GM23338 (cell line): ENCODE data around the gene CRYBG2.

Experiments used
- CREB1 ChIP-seq: fragments of 250-450 bp; sonication (Bioruptor Pico); IDR thresholded peaks from 2 replicates; pipeline ENCODE4 v1.5.0; 2020; ENCODE audit warnings: low read depth, mild to moderate bottlenecking, moderate library complexity
- ETS1 ChIP-seq: IDR thresholded peaks from 2 replicates; pipeline ENCODE4 v1.6.1; 2016; ENCODE audit warnings: antibody characterized with exemption
- EZH2 ChIP-seq: fragments of 200-600 bp; sonication (generic); IDR thresholded peaks from one replicate; pipeline ENCODE4 v1.8.0; 2017; ENCODE audit warnings: antibody characterized with exemption, mild to moderate bottlenecking, low read depth; ENCODE audit not compliant: unreplicated experiment
- EZH2phosphoT487 ChIP-seq: fragments of 200-600 bp; sonication (generic); IDR thresholded peaks from one replicate; pipeline ENCODE4 v1.8.1; 2018; ENCODE audit warnings: antibody characterized with exemption; ENCODE audit not compliant: unreplicated experiment
- JUNB ChIP-seq: IDR thresholded peaks from one replicate; pipeline ENCODE4 v1.6.1; 2016; ENCODE audit warnings: antibody characterized with exemption; ENCODE audit not compliant: unreplicated experiment
- NANOG ChIP-seq: IDR thresholded peaks from 2 replicates; pipeline ENCODE4 v1.6.1; 2016; ENCODE audit warnings: antibody characterized with exemption, borderline replicate concordance
- POLR2AphosphoS5 ChIP-seq: IDR thresholded peaks from 2 replicates; pipeline ENCODE4 v1.6.1; 2016; ENCODE audit warnings: antibody characterized with exemption, low read depth
- STAT1 ChIP-seq: IDR thresholded peaks from one replicate; pipeline ENCODE4 v1.6.1; 2016; ENCODE audit warnings: antibody characterized with exemption; ENCODE audit not compliant: unreplicated experiment
- ZNF114 ChIP-seq: fragments of 250-450 bp; sonication (Bioruptor Pico); IDR thresholded peaks from 2 replicates; pipeline ENCODE4 v1.5.0; 2020; ENCODE audit warnings: mild to moderate bottlenecking, moderate library complexity
- ZNF331 ChIP-seq: fragments of 250-450 bp; sonication (Bioruptor Pico); IDR thresholded peaks from 2 replicates; pipeline ENCODE4 v1.5.0; 2020; ENCODE audit warnings: low read depth, mild to moderate bottlenecking, moderate library complexity
- TF ChIP-seq, protein P1 (sequence below), 2 experiments: fragments of 200-600 bp in 1 of 2; sonication (generic) in 1 of 2; conservative IDR thresholded peaks; 2 replicates each; pipeline versions ENCODE4 v1.5.1 to v1.6.1; 2016 to 2017; ENCODE audit warnings: antibody characterized with exemption in 2 of 2, low read depth in 2 of 2, mild to moderate bottlenecking in 2 of 2, moderate library complexity in 1 of 2
- TF ChIP-seq, protein P2 (sequence below): IDR thresholded peaks from one replicate; pipeline ENCODE4 v1.6.1; 2018; ENCODE audit warnings: antibody characterized with exemption; ENCODE audit not compliant: unreplicated experiment

DNA sequence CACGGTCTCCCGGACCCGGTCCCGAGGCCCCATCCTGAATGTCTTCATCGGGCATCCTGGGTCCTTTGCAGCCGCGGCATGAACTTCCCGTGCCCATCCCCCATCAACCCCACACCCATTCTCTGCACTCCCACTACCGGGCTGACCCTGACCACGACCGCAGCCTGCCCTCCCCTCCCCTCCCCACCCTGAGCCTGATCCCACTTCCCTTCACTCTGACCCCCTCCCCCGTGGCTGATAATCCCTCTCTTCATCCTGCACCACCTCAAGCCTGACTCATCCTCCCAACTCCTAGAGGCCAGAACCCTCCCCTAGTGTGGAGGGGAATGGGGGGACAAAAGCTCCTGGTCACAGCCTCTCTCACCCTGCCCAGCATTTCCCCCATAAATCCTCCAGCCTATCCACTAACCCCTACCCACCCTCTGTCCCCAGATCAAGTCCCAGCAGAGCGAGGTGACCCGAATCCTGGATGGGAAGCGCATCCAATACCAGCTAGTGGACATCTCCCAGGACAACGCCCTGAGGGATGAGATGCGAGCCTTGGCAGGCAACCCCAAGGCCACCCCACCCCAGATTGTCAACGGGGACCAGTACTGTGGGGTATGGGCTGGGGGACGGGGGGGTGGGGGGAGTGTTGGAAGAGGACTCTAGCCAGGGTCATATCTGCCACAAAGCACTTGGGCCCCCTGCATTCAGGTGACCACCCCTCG is 73.4 kb downstream of the CRYBG2 start:
- TF ChIP-seq CREB1 (CRISPR knock-in tag) (no peak), POLR2AphosphoS5 (no peak), JUNB (no peak), ETS1 (no peak), EZH2phosphoT487 (no peak), EZH2 (no peak), ZNF331 (no peak), NANOG (no peak), STAT1 (no peak), ZNF114 (CRISPR knock-in tag) (no peak)
- TF ChIP-seq, protein P1, sequence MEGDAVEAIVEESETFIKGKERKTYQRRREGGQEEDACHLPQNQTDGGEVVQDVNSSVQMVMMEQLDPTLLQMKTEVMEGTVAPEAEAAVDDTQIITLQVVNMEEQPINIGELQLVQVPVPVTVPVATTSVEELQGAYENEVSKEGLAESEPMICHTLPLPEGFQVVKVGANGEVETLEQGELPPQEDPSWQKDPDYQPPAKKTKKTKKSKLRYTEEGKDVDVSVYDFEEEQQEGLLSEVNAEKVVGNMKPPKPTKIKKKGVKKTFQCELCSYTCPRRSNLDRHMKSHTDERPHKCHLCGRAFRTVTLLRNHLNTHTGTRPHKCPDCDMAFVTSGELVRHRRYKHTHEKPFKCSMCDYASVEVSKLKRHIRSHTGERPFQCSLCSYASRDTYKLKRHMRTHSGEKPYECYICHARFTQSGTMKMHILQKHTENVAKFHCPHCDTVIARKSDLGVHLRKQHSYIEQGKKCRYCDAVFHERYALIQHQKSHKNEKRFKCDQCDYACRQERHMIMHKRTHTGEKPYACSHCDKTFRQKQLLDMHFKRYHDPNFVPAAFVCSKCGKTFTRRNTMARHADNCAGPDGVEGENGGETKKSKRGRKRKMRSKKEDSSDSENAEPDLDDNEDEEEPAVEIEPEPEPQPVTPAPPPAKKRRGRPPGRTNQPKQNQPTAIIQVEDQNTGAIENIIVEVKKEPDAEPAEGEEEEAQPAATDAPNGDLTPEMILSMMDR (conservative IDR thresholded peaks at IDR 0.05; ENCODE audit: low read depth in 2 of 2), result no peak
- TF ChIP-seq, protein P2, sequence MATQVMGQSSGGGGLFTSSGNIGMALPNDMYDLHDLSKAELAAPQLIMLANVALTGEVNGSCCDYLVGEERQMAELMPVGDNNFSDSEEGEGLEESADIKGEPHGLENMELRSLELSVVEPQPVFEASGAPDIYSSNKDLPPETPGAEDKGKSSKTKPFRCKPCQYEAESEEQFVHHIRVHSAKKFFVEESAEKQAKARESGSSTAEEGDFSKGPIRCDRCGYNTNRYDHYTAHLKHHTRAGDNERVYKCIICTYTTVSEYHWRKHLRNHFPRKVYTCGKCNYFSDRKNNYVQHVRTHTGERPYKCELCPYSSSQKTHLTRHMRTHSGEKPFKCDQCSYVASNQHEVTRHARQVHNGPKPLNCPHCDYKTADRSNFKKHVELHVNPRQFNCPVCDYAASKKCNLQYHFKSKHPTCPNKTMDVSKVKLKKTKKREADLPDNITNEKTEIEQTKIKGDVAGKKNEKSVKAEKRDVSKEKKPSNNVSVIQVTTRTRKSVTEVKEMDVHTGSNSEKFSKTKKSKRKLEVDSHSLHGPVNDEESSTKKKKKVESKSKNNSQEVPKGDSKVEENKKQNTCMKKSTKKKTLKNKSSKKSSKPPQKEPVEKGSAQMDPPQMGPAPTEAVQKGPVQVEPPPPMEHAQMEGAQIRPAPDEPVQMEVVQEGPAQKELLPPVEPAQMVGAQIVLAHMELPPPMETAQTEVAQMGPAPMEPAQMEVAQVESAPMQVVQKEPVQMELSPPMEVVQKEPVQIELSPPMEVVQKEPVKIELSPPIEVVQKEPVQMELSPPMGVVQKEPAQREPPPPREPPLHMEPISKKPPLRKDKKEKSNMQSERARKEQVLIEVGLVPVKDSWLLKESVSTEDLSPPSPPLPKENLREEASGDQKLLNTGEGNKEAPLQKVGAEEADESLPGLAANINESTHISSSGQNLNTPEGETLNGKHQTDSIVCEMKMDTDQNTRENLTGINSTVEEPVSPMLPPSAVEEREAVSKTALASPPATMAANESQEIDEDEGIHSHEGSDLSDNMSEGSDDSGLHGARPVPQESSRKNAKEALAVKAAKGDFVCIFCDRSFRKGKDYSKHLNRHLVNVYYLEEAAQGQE, result no peak
